T-helper 17 cell (primary cell): Measurements from ENCODE around the gene AGAP1. TPM values are rescaled to one million over a fixed set of nuclear protein-coding genes. Genes with fewer than 3 reads are reported as not detected.

Source experiments
- ATAC-seq: fragments of 150-1000 bp; cut with Tn5 transposase; 2 replicates; pipeline ENCODE4 v1.10.0; 2021; ENCODE audit warnings: mild to moderate bottlenecking, moderate library complexity
- DNase-seq, 3 donors: peaks; one replicate each; pipeline versions ENCODE4 v3.0.0 to v3.0.0-alpha.2; 2020 to 2021
- H3K9me3 ChIP-seq: one replicate; pipeline ENCODE4 v1.7.0; 2013; ENCODE audit warnings: low read length, mild to moderate bottlenecking; ENCODE audit not compliant: control insufficient read depth, poor library complexity, severe bottlenecking
- H3K27ac Mint-ChIP-seq: one replicate; pipeline ENCODE4 v1.8.0; 2022; ENCODE audit warnings: mild to moderate bottlenecking, moderate library complexity, mixed read lengths
- H3K27me3 Mint-ChIP-seq: one replicate; pipeline ENCODE4 v1.8.0; 2022; ENCODE audit warnings: mixed read lengths
- H3K36me3 Mint-ChIP-seq: one replicate; pipeline ENCODE4 v1.8.0; 2022; ENCODE audit warnings: low read depth, mixed read lengths
- H3K4me1 Mint-ChIP-seq: one replicate; pipeline ENCODE4 v1.8.0; 2022; ENCODE audit warnings: mild to moderate bottlenecking, mixed read lengths
- H3K4me3 Mint-ChIP-seq: one replicate; pipeline ENCODE4 v1.8.0; 2022; ENCODE audit warnings: mild to moderate bottlenecking, moderate library complexity, mixed read lengths
- total RNA-seq, 4 donors: library from RNA in 2 of 4; stranded (reverse) in 2 of 4; gene quantifications; one replicate each; pipeline ENCODE4 v1.2.3 and lab custom pipeline; 2022 to 2026

Gene AGAP1
- total RNA-seq, 2 donors from 2014 or later, result 7.6 to 16.8 TPM

GRCh38 chr2:235981631-235982030 is 487.8 kb downstream of the AGAP1 start:
- Mint-ChIP-seq H3K4me3 (no peak overlapping the region), H3K4me1 (no peaks in the 10 kb centered on the region), H3K27me3 (no peaks in the 10 kb centered on the region), H3K27ac (no peak overlapping the region), H3K36me3 (no peaks in the 10 kb centered on the region)
- ATAC-seq, result no peak
- no peaks in the 10 kb centered on the region for H3K9me3 ChIP-seq
- DNase-seq, result no peak

GRCh38 chr2:235983016-235983415 is 489.2 kb downstream of the AGAP1 start:
- Mint-ChIP-seq H3K4me3 (no peak overlapping the region), H3K36me3 (no peaks in the 10 kb centered on the region), H3K27me3 (no peaks in the 10 kb centered on the region), H3K27ac (no peak overlapping the region), H3K4me1 (no peaks in the 10 kb centered on the region)
- ATAC-seq (no peak), DNase-seq (no peak)
- no peaks in the 10 kb centered on the region for H3K9me3 ChIP-seq

DNA sequence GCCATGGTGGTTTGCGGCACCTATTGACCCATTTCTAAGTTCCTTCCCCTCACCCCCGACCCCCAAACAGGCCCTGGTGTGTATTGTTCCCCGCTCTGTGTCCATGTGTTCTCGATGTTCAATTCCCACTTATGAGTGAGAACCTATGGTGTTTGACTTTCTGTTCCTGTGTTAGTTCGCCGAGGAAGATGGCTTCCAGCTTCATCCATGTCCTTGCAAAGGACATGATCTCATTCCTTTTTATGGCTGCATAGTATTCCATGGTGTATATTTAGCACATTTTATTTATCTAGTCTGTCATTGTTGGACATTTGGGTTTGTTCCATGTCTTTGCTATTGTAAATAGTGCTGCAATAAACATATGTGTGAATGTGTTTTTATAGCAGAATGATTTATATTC is 490.7 kb downstream of the AGAP1 start:
- H3K9me3 ChIP-seq, result no peaks in the 10 kb centered on the region
- no peak overlapping the region for H3K27ac Mint-ChIP-seq
- DNase-seq, result no peak
- ATAC-seq, result no peak
- H3K4me3 Mint-ChIP-seq, result no peak overlapping the region
- H3K4me1 Mint-ChIP-seq, result no peaks in the 10 kb centered on the region
- no peaks in the 10 kb centered on the region for H3K27me3 Mint-ChIP-seq
- no peaks in the 10 kb centered on the region for H3K36me3 Mint-ChIP-seq

- no peaks in the 10 kb centered on the region for H3K36me3 Mint-ChIP-seq
Observed at GRCh38 chr2:235986361-235986760, 492.5 kb downstream of the AGAP1 start.

DNA sequence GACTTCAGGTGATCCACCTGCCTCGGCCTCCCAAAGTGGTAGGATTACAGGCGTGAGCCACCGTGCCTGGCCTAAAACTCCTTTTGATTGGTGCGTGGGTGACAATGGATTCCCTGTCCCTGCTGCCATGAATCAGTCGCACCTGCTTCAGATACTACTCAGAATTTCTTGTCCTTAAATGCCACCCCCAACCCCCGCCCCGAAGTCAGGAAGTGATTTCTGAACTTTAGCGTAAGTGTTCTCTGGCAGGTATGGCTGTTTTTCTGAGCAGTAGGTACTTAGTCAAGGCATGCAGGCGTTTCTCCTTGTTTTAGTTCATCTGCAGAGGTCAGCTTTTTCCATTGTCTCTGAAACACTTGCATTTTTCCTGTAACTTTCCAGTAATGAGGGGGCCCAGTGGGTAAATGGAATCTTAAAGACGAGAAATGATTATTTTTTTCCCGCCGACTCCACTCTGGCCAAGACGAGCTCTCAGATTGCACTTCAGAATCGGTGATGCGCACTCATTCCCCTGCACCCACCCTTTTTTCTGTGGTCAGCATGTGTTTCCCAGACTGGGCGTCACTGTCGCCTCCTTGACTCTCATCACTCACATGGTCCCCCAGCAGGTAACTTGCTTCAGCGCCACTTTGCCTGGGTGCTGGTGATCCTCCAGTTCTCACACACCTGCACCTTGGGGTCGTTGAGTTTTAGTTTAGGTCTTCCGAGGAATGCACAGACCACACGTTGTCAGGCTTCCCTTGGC is 494.6 kb downstream of the AGAP1 start:
- H3K9me3 ChIP-seq, result no peaks in the 10 kb centered on the region
- H3K4me3 Mint-ChIP-seq, result no peak overlapping the region
- ATAC-seq (no peak), DNase-seq (no peak)
- no peak overlapping the region for H3K27ac Mint-ChIP-seq
- H3K27me3 Mint-ChIP-seq, result no peaks in the 10 kb centered on the region
- H3K4me1 Mint-ChIP-seq, result no peaks in the 10 kb centered on the region
- H3K36me3 Mint-ChIP-seq, result no peaks in the 10 kb centered on the region

More at GRCh38 chr2:235986361-235986760, 492.5 kb downstream of the AGAP1 start:
- H3K9me3 ChIP-seq, result no peaks in the 10 kb centered on the region
- DNase-seq, result no peak
- no peak overlapping the region for H3K27ac Mint-ChIP-seq
- no peak overlapping the region for H3K4me3 Mint-ChIP-seq
- no peaks in the 10 kb centered on the region for H3K27me3 Mint-ChIP-seq
- H3K4me1 Mint-ChIP-seq, result no peaks in the 10 kb centered on the region
- ATAC-seq, result no peak

- ATAC-seq (no peak), DNase-seq (no peak)
- Mint-ChIP-seq H3K4me1 (no peaks in the 10 kb centered on the region), H3K27ac (no peak overlapping the region), H3K4me3 (no peak overlapping the region), H3K36me3 (no peaks in the 10 kb centered on the region), H3K27me3 (no peaks in the 10 kb centered on the region)
- no peaks in the 10 kb centered on the region for H3K9me3 ChIP-seq
Observed at GRCh38 chr2:235989591-235989990, 495.7 kb downstream of the AGAP1 start.

GRCh38 chr2:235990344-235990743 is 496.5 kb downstream of the AGAP1 start:
- H3K36me3 Mint-ChIP-seq, result no peaks in the 10 kb centered on the region
- DNase-seq (no peak), ATAC-seq (no peak)
- no peaks in the 10 kb centered on the region for H3K27me3 Mint-ChIP-seq
- no peak overlapping the region for H3K4me3 Mint-ChIP-seq
- no peaks in the 10 kb centered on the region for H3K9me3 ChIP-seq
- H3K4me1 Mint-ChIP-seq, result no peaks in the 10 kb centered on the region
- no peak overlapping the region for H3K27ac Mint-ChIP-seq

- no peak overlapping the region for H3K27ac Mint-ChIP-seq
- ATAC-seq (no peak), DNase-seq (no peak)
- no peak overlapping the region for H3K4me3 Mint-ChIP-seq
- H3K4me1 Mint-ChIP-seq, result no peaks in the 10 kb centered on the region
- H3K36me3 Mint-ChIP-seq, result no peaks in the 10 kb centered on the region
- H3K27me3 Mint-ChIP-seq, result no peaks in the 10 kb centered on the region
- no peaks in the 10 kb centered on the region for H3K9me3 ChIP-seq
Observed at GRCh38 chr2:235992024-235992423, 498.2 kb downstream of the AGAP1 start.

GRCh38 chr2:235996419-235996818 is 502.6 kb downstream of the AGAP1 start:
- H3K27me3 Mint-ChIP-seq, result no peaks in the 10 kb centered on the region
- H3K4me1 Mint-ChIP-seq, result no peaks in the 10 kb centered on the region
- no peaks in the 10 kb centered on the region for H3K9me3 ChIP-seq
- DNase-seq (no peak), ATAC-seq (no peak)
- no peak overlapping the region for H3K4me3 Mint-ChIP-seq
- H3K27ac Mint-ChIP-seq, result no peak overlapping the region
- no peaks in the 10 kb centered on the region for H3K36me3 Mint-ChIP-seq

DNA sequence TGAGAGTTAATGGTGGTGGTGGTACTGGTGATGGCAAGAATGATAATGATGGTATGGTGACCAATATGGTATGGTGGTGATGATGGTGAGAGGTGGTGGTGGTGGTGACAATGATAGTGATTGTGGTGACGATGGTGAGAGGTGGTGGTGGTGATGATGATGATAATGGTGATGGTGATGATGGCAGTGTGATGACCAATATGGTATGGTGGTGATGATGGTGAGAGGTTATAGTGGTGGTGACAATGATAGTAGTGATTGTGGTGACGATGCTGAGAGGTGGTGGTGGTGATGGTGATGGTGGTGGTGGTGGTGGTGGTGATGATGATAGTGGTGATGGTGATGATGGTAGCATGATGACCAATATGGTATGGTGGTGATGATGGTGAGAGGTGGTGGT is 505.2 kb downstream of the AGAP1 start:
- H3K36me3 Mint-ChIP-seq, result no peaks in the 10 kb centered on the region
- no peak for DNase-seq
- no peaks in the 10 kb centered on the region for H3K9me3 ChIP-seq
- no peak overlapping the region for H3K27ac Mint-ChIP-seq
- no peaks in the 10 kb centered on the region for H3K4me1 Mint-ChIP-seq
- H3K4me3 Mint-ChIP-seq, result no peak overlapping the region
- H3K27me3 Mint-ChIP-seq, result no peaks in the 10 kb centered on the region
- ATAC-seq, result no peak

- Mint-ChIP-seq H3K4me1 (no peaks in the 10 kb centered on the region), H3K27ac (no peak overlapping the region), H3K36me3 (no peaks in the 10 kb centered on the region), H3K27me3 (no peaks in the 10 kb centered on the region), H3K4me3 (no peak overlapping the region)
- H3K9me3 ChIP-seq, result no peaks in the 10 kb centered on the region
- ATAC-seq, result no peak
- no peak for DNase-seq
Observed at GRCh38 chr2:236001166-236001828, 507.5 kb downstream of the AGAP1 start.

DNA sequence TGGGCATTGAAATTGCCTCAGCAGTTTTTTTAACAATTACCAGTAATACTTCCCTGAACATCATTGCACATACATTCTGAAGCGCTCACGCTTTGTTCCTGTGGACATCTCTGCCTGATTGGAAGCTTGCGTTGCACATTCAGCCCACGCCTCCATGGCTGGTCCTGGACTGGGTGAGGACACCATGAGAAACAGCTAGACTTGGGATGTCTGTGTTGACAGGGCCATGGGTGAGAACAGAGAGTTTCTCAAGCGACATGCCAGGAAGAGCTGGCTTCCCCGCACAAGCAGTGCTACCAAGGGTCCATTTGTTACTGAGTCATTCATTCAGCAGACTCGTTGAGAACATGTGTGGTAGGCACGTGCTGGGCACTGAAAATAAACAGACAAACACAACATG is 508.0 kb downstream of the AGAP1 start:
- Mint-ChIP-seq H3K27ac (no peak overlapping the region), H3K4me3 (no peak overlapping the region), H3K4me1 (no peaks in the 10 kb centered on the region), H3K27me3 (no peaks in the 10 kb centered on the region), H3K36me3 (no peaks in the 10 kb centered on the region)
- no peak for ATAC-seq
- no peaks in the 10 kb centered on the region for H3K9me3 ChIP-seq
- DNase-seq, result no peak

DNA sequence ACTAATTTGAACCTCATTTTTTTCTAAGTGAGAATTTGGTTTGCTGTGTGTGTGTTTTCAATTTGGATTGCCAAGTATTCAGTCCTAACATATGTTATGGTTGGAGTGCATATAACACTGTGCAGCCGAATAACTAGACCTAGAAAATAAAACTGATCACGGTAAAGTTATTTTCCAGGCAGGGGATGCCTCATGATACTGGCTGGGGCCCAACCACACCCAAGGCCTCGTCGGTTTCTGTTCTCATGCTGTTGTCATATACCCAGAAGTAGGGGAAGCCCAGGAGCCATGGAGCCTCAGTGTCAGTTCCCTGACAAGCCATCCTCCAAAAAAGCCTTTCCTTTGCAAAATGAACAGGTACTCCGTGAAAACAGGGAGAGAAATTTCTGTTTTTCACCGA is 514.2 kb downstream of the AGAP1 start:
- Mint-ChIP-seq H3K27me3 (peaks cover 6% of the 10 kb centered on the region), H3K27ac (no peak overlapping the region), H3K4me1 (no peaks in the 10 kb centered on the region), H3K4me3 (no peak overlapping the region), H3K36me3 (no peaks in the 10 kb centered on the region)
- H3K9me3 ChIP-seq, result no peaks in the 10 kb centered on the region
- DNase-seq (no peak), ATAC-seq (no peak)

DNA sequence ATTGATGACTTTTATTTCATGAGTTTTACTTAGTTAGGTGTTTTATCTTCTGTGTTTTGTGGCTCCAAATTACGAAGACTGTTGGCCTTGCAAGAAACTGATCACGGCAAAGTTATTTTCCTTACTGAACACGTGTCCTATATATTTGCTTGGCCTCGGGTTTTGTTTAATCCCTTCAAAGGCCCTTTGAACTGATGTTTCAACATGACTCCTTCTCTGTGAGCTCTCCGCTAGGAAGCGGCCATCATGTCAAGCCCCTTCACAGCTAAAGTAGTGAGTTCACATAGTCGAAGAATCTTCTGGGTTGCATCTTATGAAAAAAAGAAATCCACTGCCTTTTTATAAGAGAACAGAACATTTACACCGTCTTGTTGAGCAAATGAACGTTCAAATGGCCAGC is 515.0 kb downstream of the AGAP1 start:
- ATAC-seq (no peak), DNase-seq (no peak)
- Mint-ChIP-seq H3K4me1 (no peaks in the 10 kb centered on the region), H3K36me3 (no peaks in the 10 kb centered on the region), H3K4me3 (no peak overlapping the region), H3K27me3 (peaks cover 6% of the 10 kb centered on the region), H3K27ac (no peak overlapping the region)
- no peaks in the 10 kb centered on the region for H3K9me3 ChIP-seq
